Putamen (tissue), 1 donor: Measurements from ENCODE around the gene KIAA0040.
"Not testable (repeated sequence)": the region's sequence is repeated elsewhere in the genome, so short reads cannot be mapped to it uniquely, and the experiment has no call there.

ENCODE experiments used
- DNase-seq: peaks from one replicate; pipeline ENCODE4 v3.0.0-alpha.2; 2016; ENCODE audit warnings: low spot score

The KIAA0040 gene

DNA sequence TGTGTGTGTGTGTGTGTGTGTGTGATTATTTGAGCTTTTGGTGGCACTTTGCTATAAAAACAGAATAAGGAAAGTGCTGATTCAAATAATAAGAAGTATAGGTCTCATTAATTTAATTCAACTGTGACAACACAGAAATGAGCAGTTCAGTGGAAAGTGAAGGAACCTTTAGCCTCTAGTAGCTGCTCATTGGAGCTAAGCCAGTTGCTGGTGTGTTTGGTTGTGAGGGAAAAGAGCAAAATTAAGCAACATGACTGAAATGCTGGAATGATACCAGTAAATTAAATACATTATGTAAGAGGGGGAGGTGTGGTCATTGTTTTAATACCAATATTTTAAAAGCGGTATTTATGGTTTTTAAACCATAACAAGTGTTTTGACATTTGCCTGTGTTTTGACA, 55.2 kb downstream of the KIAA0040 start:
- DNase-seq, result no peak

DNA sequence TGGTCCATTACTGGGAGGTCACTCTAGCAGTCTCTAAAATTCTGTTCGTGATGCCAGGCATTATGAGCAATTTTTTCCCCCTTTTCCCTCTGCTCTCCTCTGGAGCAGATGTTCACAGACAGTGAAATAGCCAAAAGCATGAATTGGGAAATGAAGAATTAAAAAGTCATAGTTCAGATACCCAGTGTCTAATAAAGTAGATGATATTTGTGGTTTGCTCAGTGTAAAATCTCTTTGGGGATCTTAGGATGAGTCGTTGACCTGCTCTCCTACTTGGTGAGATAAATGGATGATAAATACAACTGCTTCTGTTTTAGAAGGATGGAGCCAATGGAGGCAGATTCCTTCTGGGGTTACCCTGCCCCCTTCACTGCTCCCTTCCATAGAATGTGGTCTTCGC, 56.3 kb downstream of the KIAA0040 start:
- DNase-seq, result no peak

DNA sequence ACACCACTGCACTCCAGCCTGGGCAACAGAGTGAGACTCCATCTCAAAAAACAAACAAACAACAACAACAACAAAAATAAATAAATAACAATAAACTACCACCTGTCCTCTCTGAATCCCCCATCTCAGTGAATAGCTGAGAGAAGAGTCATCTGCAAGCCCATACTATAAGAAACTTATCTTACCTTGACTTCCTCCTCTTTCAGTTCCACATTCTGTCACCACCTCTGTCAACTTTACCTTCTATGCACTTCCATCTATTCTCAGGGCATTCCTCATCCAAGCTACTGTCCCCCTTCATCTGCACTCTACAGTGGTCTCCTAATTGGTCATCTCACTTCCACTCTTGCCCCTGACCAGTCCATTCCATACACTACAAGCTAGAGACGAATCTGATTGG, 58.1 kb downstream of the KIAA0040 start:
- DNase-seq, result no peak

DNA sequence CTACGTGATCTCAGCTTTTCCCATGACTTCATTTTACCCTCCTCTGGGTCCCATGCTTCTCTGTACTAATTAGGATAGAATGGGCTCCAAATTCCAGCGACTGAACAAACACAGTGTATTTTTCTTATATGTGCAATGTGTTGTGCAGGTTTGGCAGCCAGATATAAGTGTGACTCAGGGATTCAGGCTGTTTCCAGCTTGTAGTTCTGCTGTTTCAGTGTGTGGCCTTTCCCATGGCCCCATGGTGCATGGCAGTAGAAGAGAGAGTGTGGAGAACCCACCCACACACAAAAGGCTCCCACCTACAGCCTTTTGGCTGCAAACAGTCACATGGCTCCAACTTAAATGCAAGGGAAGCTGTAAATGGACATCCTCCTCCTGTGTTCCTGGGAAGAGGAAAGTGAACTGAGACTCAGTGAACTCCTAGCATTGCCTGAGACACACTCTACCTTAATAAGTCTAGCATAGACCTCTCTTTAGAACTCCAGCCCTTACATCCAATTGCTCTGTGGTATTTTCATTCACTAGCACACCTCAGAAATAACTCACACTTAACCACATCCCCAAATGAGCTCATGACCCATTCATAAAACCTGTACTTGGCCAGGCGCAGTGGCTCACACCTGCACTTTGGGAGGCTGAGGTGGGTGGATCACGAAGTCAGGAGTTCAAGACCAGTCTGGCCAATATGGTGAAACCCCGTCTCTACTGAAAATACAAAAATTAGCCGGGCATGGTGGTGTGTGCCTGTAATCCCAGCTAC, 58.7 kb downstream of the KIAA0040 start:
- DNase-seq, result no peak

DNA sequence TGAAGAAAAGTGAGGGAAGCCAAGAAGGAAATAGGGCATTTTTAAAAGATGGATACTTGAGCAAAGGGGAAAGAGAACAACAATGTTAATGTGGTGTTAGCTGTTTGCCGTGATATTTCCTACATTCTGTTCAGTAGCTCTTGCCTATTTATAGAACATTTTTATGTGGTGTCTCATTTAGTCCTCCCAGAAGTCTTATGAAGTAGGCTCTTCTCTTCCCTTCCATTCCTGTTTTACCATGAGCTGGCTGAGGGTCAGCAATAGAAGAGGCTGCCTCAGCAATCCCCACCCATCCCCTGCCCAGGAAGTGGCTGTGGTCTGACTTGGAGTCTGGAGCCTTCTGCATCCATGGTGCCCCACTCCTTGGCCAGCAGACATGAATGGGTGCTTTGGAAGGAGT, 60.1 kb downstream of the KIAA0040 start:
- DNase-seq, result no peak

DNA sequence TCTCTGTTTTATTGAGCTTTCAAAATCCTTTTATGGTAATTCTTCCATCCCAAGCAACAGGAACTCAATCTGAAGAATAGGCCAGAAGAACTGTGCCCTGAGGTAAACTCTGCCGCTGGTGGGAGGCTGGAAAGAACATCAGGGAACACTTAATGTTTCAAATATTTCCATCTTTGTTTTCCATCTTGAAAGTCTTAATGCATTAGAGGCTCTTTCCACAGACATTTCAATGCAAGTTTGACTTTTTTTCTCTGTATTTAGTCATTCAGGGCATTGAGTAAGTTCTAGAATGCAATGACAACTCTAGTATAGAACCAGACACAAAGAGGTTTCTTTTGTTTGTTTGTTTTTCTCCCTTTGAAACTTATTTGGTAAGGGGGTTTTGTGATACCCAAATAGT, 61.5 kb downstream of the KIAA0040 start:
- no peak for DNase-seq

DNA sequence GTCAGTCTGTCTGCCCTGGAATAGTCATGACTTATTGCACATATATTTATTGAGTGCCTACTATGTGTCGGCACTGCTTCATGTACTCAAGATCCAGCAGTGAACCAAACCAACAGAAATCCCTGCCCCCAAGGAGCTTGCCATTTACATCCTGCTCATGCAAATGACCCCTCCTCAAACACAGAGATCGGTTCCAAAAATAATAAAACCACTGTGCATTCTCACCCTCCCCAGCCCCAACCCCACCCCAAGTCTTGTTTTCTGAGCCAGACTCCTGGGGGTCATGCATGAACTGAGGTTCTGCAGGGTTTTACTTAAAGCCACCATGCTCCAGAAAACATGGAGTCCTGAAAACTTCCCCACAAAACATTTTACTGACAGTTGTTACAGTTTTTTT, 61.9 kb downstream of the KIAA0040 start:
- DNase-seq, result no peak

DNA sequence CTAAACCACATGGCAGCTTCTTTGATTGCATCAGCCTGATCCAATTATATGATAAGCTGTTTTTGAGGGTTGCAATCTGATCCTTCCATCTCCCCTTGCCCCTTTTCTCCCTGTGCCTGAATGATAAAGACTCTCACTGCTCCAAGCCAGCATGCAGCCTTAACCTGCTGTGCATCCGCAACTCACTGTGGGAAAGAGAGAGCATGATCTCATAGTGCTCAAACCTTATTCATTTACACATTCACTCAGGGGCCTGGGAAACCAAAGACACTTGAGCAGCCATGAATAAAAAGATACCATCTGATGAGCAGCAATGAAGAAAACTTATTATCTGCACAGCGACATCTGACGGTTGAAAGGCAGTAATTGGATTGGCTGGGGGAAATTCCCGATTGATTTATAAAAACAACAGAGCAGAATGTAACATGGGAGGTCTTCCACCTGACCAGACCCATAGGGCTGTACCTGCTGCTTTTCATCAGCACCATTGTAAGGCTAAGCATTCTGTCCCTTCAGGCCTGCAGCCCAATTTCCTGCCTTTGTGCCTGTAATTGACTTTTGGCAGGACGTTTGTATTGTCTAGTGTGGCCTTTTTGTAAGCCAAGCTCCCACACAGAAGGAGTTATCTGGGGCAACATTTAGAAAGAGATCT, 62.5 kb downstream of the KIAA0040 start:
- DNase-seq, result no peak

DNA sequence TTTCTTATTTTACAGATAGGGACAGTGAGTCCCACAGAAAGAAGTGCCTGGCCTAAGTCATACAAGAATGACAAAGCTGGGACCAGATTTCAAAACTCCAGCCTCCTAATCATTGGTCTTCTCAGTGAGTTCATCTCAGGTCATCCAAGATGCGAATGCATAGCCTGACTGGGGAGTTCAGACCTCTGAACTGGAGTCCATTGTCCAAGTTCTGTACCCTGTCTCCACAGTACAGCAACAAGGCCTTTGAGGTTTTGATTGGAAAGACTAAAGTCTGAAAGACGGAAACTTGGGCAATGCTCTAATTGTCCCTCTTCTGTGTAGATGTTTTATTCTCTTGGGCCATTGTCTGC, 63.0 kb downstream of the KIAA0040 start:
- DNase-seq, result no peak

DNA sequence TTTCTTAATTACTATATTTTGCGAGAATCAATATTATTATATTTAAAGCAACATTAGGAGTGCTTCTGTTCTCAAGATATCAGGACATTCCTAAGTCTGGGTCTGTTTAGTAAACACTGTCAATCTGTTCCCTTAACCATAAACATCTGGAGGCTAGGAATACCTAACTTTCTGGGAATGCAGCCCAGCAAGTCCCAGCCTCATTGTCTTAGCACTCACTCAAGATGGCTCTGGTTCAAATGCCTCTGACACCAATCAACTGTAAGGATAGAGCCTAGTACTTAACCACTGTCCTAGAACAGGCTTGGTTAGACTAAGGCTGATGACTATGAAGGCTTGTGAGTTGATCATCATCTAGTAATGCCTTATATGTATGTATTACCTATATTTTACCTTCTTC, 63.4 kb downstream of the KIAA0040 start:
- DNase-seq, result no peak

DNA sequence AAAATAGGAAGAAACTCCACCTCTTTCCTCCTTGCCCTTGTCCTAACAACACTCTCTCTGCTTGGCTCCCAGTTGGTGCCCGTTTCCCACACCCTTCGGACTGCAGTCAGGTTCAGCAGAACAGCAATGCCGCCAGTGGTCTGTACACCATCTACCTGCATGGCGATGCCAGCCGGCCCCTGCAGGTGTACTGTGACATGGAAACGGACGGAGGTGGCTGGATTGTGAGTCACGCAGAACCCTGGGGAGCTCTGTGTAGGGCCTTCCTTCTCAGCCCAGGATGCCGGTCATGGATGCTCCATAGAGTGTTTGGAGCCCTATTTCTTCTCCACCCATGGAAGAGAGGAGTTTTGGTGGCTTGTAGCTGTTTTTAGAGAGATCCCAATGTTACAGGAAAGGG, 64.1 kb downstream of the KIAA0040 start:
- no peak for DNase-seq

DNA sequence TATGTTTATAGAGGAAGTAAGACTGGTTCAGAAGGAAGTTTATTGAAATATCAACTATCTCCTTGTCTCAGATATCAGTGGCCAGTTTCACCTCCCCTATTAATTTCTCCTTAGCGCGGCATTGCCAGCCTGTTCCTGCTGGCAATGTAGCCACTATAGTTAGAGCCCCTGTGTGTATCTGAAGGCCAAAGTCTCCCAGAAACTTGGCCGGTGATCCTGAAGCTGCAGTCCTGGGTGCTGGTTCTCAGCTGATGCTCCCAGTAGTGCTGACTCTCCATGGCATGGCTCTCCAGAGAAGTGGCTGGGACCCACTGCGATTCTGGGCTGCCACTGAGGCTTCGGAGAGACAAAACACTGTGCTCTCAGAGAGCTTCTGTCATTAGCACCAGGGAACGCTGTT, 65.0 kb downstream of the KIAA0040 start:
- no peak for DNase-seq

DNA sequence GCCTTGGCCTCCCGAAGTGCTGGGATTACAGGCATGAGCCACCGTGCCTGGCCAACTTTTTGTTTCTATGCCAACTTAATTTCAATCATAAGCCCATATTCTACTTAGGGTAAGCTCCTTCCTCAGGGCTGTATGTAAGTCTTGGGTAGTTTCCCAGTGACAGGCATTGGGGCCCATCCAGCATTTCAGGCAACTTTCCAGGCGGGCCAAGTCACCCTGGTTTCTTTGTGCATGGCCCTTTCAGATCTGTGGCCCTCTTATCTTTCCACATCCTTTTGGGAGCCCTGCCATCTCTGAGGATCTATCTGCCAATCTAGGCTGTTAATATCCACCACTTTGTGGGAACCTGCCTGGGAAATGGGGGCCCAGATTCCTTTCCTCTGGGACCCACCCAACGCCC, 66.2 kb downstream of the KIAA0040 start:
- no peak for DNase-seq

DNA sequence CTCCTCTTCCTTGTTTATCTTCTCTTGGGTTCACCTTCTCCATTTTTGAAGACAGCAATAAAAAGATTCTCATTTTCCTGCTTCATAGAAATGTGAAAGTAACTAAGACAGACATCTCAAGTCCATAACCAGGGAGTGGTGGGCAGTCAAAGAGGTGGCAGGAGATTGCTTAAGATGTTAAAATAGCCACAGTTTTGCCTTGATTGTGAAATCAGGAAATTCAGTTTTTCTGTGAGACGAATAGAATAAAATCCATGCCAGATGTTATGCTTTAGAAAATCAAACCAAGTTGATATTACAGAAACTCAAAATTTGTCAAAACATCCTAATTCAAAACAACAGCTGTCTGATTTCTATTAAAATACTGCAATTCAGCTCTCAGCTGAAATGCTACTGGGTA, 67.7 kb downstream of the KIAA0040 start:
- DNase-seq, result no peak

DNA sequence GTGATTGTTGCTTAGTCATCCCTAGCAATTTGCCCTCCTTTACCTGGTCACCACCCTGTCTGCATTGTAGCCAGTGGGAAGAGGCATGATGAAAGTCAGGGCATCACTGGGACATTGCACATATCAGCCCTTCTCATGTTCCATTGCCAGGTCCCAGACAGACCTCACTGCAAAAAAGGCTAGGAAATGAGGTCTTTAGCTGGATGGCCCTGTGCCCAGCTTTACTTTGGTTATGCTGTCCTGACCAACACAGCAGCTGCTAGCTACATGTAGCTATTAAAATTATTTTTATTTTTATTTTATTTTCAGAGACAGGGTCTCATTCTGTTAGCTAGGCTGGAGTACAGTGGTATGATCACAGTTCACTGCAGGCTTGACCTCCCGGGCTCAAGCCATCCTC, 72.1 kb downstream of the KIAA0040 start:
- no peak for DNase-seq

DNA sequence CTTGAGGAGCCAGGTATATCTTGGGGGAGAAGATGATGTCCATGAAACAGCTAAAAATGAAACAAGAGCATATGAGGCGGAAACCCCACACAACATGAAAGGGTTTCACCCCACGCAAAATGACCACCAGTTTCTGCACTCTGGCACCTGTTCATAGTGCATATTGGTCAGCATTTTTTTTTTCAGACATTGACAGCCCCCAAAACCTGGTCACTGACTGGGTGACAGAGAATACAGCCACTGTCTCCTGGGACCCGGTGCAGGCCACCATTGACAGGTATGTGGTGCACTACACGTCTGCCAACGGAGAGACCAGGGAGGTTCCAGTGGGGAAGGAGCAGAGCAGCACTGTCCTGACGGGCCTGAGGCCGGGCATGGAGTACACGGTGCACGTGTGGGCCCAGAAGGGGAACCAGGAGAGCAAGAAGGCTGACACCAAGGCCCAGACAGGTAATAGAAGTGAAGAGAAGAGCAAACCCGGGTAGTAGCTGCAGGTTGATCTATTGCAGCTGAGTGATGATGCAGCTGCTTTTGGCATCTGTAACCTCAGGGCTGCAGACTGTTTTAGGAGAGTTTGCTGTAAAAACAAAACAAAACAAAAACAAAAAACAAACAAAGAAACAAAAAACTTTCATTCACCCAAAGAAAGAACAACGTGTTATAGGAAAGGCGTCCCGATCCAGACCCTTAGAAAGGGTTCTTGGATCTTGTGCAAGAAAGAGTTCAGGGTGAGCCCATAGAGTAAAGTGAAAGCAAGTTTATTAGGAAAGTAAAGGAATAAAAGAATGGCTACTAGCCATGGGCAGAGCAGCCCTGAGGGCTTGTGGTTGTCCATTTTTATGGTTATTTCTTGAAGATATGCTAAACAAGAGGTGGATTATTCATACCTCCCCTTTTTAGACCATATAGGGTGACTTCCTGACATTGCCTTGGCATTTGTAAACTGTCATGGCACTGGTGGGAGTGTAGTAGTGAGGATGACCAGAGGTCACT, 73.9 kb downstream of the KIAA0040 start:
- DNase-seq, result no peak

DNA sequence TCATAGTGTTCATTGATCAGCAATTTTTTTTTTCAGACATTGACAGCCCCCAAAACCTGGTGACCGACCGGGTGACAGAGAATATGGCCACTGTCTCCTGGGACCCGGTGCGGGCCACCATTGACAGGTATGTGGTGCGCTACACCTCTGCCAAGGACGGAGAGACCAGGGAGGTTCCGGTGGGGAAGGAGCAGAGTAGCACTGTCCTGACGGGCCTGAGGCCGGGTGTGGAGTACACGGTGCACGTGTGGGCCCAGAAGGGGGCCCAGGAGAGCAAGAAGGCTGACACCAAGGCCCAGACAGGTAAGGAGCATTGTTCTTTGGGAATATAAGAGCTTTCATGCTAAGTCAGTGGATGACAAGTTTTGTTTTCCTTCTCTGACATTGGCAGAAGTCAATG, 75.7 kb downstream of the KIAA0040 start:
- no peak for DNase-seq

DNA sequence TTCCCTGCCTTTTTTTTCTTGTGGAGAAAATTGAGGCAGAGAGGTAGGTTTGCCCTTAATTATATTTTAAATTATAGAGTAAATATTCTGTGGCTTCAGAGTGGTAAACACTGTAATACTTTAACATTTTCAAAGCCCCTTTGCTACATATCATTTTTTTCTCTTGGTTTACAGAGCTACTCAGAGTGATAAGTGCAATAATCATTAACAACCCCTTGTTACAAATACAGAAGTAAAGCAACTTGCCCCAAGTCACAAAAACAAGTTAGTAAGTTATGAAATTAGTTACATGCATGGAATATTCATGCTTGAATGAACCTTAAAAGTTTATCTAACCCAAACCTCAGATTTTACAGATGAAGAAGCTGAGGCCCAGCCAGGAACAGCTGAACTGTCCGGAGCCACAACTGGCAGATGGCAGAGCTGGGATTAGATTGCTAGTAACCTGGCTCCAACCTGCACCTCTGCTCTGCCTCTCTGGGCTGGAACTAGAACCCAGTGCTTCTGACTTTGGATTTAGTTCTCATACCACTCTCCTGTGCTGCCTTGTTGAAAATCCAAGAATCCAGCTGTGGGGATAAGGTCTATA, 76.3 kb downstream of the KIAA0040 start:
- no peak for DNase-seq

DNA sequence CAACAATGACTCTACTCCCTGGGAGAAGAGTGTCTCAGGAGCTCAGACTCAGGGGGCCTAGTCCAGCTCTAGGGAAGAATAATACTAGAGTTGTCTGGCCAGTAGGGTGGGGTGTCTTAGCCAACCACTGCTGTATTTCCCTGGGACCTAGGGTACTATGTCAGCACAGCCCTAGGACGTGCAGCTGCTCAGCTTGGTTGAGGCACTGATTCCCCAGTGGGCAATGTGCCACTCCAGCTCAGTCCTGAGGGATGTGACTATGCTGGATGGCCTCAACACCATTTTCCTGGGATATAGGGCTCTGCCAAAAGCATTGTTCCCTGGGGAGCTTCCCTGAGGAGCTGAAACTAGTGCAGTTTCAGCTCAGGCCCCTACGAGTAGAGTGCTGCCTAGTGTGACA, 77.6 kb downstream of the KIAA0040 start:
- DNase-seq, result no peak

DNA sequence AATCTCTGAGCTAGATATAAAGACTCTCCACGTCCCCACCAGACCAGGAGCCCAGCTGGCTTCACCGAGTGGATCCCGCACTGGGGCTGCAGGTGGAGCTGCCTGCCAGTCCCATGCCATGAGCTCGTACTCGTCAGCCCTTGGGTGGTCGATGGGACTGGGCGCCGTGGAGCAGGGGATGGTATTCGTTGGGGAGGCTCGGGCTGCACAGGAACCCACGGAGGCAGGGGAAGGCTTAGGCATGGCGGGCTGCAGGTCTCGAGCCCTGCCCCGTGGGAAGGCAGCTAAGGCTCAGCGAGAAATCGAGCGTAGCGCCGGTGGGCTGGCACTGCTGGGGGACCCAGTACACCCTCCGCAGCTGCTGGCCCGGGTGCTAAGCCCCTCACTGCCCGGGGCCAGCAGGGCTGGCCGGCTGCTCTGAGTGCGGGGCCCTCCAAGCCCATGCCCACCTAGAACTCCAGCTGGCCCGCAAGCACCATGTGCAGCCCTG, 84.2 kb downstream of the KIAA0040 start:
- not testable (repeated sequence) for DNase-seq
